22Rv1 (cell line): ENCODE data around the gene FN3K.

ENCODE experiments used
- H3K27ac ChIP-seq: fragments of 450-650 bp; 2 replicates; pipeline ENCODE4 v1.5.1; 2017
- CTCF ChIP-seq: fragments of 450-650 bp; IDR thresholded peaks from 2 replicates; pipeline ENCODE4 v1.5.1; 2017; ENCODE audit warnings: mild to moderate bottlenecking
- ZFX ChIP-seq: fragments of 450-650 bp; IDR thresholded peaks from 2 replicates; pipeline ENCODE4 v1.6.1; 2017; ENCODE audit warnings: antibody characterized with exemption, borderline replicate concordance

FN3K gene

GRCh38 chr17:82692268-82692667, 43.1 kb upstream of the FN3K start:
- H3K27ac ChIP-seq: no peak overlapping the region
- TF ChIP-seq CTCF (no peak), ZFX (no peak)

- no peak for TF ChIP-seq CTCF
- no peak for TF ChIP-seq ZFX
- H3K27ac ChIP-seq: no peak overlapping the region
These were observed 42.1 kb upstream of the FN3K start for GRCh38 chr17:82693168-82693867.

GRCh38 chr17:82694647-82695046, 40.8 kb upstream of the FN3K start:
- no peak for TF ChIP-seq CTCF
- TF ChIP-seq ZFX: no peak
- no peak overlapping the region for H3K27ac ChIP-seq

GRCh38 chr17:82696259-82696658, 39.2 kb upstream of the FN3K start:
- TF ChIP-seq CTCF: no peak
- no peak for TF ChIP-seq ZFX
- no peak overlapping the region for H3K27ac ChIP-seq

GRCh38 chr17:82696916-82697807, 38.3 kb upstream of the FN3K start:
- no peak overlapping the region for H3K27ac ChIP-seq
- TF ChIP-seq CTCF (no peak), ZFX (no peak)

GRCh38 chr17:82697808-82698064, 37.7 kb upstream of the FN3K start:
- no peak overlapping the region for H3K27ac ChIP-seq
- TF ChIP-seq CTCF (no peak), ZFX (no peak)
